Posterior cingulate gyrus (tissue), 11 donors: ENCODE data around the gene PCYT1B.
A peak's percentile ranks its signal among the peaks of the same experiment; 100 is the strongest.

Experiments
- DNase-seq, 10 donors: peaks; one replicate each; pipeline versions ENCODE4 v3.0.0 to v3.0.0-alpha.2; 2020 to 2021; ENCODE audit warnings: mixed read lengths in 3 of 10
- intact Hi-C: fragments of 100-400 bp; cut with DNase I; formaldehyde crosslinking; loops from one replicate; pipeline ENCODE4 v1.15.1; 2023

PCYT1B gene

DNA sequence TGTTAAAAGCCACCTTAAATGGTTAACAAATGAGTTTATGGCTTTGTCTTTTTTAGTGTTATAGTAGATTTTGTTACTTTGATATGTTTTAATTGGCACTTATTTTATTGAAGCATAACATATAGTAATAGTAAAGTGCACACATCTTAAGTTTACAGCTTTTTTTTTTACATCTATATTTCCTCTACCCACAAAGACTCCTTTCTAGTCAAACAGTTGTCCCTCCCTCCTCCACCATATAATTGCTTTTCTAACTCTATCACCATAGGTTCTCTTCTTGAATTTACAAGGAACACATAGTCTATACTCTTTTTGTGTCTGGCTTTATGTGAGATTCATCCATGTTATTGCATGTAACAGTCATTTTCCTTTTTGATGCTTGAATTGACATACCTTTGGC, 110.6 kb downstream of the PCYT1B start:
- intact Hi-C loops = no loop called here
- no peak for DNase-seq

DNA sequence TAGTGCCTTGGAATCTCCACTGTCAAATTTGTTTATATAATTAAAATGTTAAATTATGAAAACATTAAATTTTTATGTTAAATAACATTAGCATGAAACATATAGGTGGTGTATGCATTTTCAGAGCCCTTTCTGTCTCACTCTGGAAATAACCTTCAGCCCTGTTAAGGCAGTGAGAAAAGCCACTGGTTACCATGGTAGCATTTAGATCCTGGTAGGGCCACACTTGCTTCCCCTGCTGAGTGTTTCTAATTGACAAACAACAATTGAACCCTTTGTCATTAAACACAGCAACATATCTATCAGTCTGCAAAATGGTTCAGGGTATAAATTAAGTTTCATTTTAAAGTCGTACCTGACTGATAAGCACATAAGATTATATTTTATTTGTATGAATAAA, 118.5 kb downstream of the PCYT1B start:
- intact Hi-C loops = no loop called here
- DNase-seq = no peak

DNA sequence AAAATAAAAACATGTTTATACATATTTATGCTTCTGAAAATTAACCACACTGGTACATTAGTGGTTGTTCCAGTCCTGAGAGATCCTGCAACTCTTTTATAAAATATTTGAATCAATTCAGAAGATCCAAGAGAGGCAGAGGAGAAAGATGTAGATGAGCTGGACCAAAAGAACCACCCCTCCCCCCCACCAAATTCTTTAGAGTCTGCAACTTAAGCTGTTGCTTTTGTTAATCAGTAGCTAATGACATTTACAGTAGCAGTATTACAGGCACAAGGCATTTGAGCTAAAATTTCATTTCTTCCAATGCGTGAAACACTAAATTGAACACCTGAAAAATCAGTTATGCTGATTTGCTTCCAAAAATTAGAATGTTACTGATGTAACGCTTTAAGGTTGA, 120.5 kb downstream of the PCYT1B start:
- intact Hi-C loops = no loop called here
- DNase-seq = no peak

DNA sequence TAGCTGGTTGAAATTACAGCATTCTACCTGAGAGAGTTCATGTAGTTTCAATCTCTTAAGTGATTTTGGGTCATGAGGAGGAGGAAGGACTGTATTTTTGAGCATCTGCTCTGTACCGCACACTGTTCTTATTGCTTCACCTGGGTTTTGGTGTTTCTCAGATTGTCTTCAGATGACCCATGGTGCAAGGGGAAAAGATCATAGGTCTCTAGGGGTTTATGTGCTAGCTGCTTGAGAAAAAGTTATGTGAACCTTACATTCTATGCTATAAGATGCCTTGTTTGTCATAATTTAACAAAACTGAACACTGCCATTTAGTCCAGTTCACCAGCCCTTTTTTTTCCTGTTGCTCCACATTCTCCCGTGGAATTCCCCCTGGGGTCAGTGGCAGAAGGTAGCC, 121.7 kb downstream of the PCYT1B start:
- no peak for DNase-seq
- intact Hi-C loops = no loop called here

DNA sequence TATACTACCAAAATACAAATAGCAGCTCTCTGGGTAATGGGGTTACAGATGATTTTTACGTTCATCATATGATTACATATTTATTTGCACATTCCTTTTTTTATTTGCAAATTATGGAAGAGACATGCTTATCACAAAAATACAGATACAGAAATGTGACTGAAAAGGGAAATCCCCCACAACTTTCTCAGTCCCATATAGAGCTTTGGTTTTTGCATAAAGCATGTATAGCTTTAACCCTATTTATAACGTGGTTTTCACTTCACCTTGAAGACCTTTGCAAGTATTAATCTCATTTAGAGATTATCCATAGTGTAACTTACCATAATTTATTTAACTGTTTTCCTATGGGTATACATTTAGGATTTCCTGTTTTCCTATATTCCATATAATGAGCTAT, 126.7 kb downstream of the PCYT1B start:
- intact Hi-C loops = no loop called here
- DNase-seq = no peak

DNA sequence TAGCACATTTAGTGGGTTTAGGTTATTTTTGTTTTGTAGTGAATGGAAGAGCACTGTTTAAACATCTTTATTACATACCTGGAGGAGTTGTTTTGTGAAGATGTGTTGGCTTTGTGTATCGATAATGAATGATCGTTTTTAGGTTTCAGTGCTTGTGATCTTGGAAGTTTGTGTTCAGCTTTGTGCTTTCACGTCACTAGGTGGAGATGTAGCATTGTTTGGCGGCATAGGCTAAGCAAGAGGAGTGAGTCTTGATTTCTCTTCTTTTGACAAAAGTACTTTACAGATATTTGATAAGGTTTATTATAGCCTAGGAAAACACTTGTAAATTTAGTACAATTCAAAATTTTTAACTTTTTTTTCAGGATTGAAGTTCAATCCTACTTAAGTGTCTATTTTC, 131.7 kb downstream of the PCYT1B start:
- DNase-seq = peak in 2 of 10 donors; percentile 8 to 14
- intact Hi-C loops = loop anchor here (10.0 kb wide), 1 partner anchor 629 kb away; no protein-coding TSS in a partner anchor

DNA sequence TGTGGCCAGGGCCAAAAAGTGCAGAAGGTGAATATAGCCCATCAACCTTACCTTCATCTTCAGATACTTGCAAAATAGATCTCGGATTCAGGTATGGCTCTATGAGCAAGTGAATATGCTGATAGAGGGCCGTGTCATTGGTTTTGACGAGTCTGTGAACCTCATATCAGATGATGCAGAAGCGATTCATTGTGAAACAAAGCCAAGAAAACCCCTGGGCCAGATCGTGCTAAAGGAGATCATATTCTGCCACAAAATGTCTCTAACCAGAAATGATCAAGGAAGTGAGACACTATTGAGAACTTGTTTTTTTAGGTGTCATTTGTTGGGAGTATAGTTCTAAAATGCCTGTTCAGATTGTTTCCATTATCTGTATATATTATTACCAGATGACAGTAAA, 133.7 kb downstream of the PCYT1B start:
- no peak for DNase-seq
- intact Hi-C loops = loop anchor here (10.0 kb wide), 1 partner anchor 631 kb away; no protein-coding TSS in a partner anchor

DNA sequence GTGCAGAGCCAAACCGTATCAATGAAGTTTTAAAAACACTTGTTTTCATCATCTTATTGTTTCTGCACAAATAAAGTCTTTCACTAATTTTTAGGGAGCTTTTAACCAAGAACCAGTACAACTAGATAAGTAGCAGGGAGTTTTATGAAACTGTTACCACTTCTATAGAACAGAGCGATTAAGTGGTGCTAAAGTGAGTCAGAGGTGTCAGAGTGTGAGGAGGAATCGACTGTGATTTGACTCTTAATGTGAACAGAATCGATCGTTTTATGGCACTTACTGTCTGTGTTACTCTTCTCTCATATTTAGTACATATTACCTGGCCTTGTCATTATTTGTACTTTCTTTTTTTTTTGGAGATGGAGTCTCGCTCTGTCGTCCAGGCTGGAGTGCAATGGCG, 138.8 kb downstream of the PCYT1B start:
- intact Hi-C loops = no loop called here
- DNase-seq = no peak
